GM12864 (cell line): ENCODE measurements around the gene TCAF1.

Experiments
- DNase-seq: peaks from one replicate; pipeline ENCODE4 v3.0.0-alpha.2; 2011; ENCODE audit warnings: low read depth
- H3K4me3 ChIP-seq: 2 replicates; pipeline ENCODE4 v1.5.1; 2011; ENCODE audit warnings: mild to moderate bottlenecking, low read depth, low read length, control low read depth
- CTCF ChIP-seq: IDR thresholded peaks from 2 replicates; pipeline ENCODE4 v1.5.1; 2011; ENCODE audit warnings: low read depth, mild to moderate bottlenecking, moderate library complexity, low read length, control low read depth, inconsistent platforms; ENCODE audit errors: missing control alignments

Gene TCAF1

GRCh38 chr7:143901332-143901667 is 676 bp downstream of the TCAF1 start:
- H3K4me3 ChIP-seq: peak overlapping the region; percentile 75
- TF ChIP-seq CTCF: no peak
- no peak for DNase-seq

- no peak for DNase-seq
- H3K4me3 ChIP-seq: no peak overlapping the region
- no peak for TF ChIP-seq CTCF
These were observed 1.7 kb downstream of the TCAF1 start for GRCh38 chr7:143900230-143900766.

GRCh38 chr7:143898810-143899209 is 3.2 kb downstream of the TCAF1 start:
- TF ChIP-seq CTCF: no peak
- no peak for DNase-seq
- no peak overlapping the region for H3K4me3 ChIP-seq

GRCh38 chr7:143896667-143897066 is 5.3 kb downstream of the TCAF1 start:
- no peak for DNase-seq
- TF ChIP-seq CTCF: no peak
- no peak overlapping the region for H3K4me3 ChIP-seq

- DNase-seq: no peak
- peak; percentile 61 for TF ChIP-seq CTCF
- no peak overlapping the region for H3K4me3 ChIP-seq
These were observed 9.3 kb downstream of the TCAF1 start for GRCh38 chr7:143892527-143893300.

- H3K4me3 ChIP-seq: no peak overlapping the region
- TF ChIP-seq CTCF: no peak
- no peak for DNase-seq
These were observed 10.5 kb downstream of the TCAF1 start for GRCh38 chr7:143891457-143891856.

GRCh38 chr7:143890558-143890957 is 11.4 kb downstream of the TCAF1 start:
- DNase-seq: no peak
- TF ChIP-seq CTCF: no peak
- no peak overlapping the region for H3K4me3 ChIP-seq
